WTC11 (cell line): ENCODE data around the gene ATG5.

Experiments used
- FOXP1 ChIP-seq: sonication (generic); formaldehyde crosslinking; IDR thresholded peaks from 2 replicates; pipeline ENCODE4 v1.8.0; 2022; ENCODE audit warnings: missing genetic modification reagents, mild to moderate bottlenecking, moderate library complexity, borderline replicate concordance
- JAZF1 ChIP-seq: fragments of 250-450 bp; sonication (Bioruptor Pico); IDR thresholded peaks from 2 replicates; pipeline ENCODE4 v1.9.0; 2021; ENCODE audit warnings: moderate library complexity, mild to moderate bottlenecking, inconsistent platforms
- JUN ChIP-seq: sonication (generic); formaldehyde crosslinking; IDR thresholded peaks from 2 replicates; pipeline ENCODE4 v1.8.0; 2023; ENCODE audit warnings: mild to moderate bottlenecking, missing genetic modification reagents
- NR2C2 ChIP-seq: sonication (generic); formaldehyde crosslinking; IDR thresholded peaks from 2 replicates; pipeline ENCODE4 v1.8.0; 2022; ENCODE audit warnings: mild to moderate bottlenecking, missing genetic modification reagents
- RELA ChIP-seq: sonication (generic); formaldehyde crosslinking; IDR thresholded peaks from 2 replicates; pipeline ENCODE4 v1.8.1; 2022; ENCODE audit warnings: missing genetic modification reagents, mild to moderate bottlenecking, borderline replicate concordance
- TF ChIP-seq, protein P1 (sequence below): sonication (generic); formaldehyde crosslinking; IDR thresholded peaks from 2 replicates; pipeline ENCODE4 v1.8.0; 2022; ENCODE audit warnings: mild to moderate bottlenecking, missing genetic modification reagents
- TF ChIP-seq, protein P2 (sequence below): fragments of 200-600 bp; IDR thresholded peaks from 2 replicates; pipeline ENCODE4 v1.8.0; 2022; ENCODE audit warnings: antibody characterized with exemption
- TF ChIP-seq, protein P3 (sequence below): sonication (generic); formaldehyde crosslinking; IDR thresholded peaks from 2 replicates; pipeline ENCODE4 v1.8.1; 2022; ENCODE audit warnings: low read depth, mild to moderate bottlenecking, moderate library complexity, missing genetic modification reagents, borderline replicate concordance
- TF ChIP-seq, protein P4 (sequence below): sonication (generic); formaldehyde crosslinking; IDR thresholded peaks from 2 replicates; pipeline ENCODE4 v1.8.0; 2022; ENCODE audit warnings: mild to moderate bottlenecking, missing genetic modification reagents
- TF ChIP-seq, protein P5 (sequence below): sonication (generic); formaldehyde crosslinking; IDR thresholded peaks from 2 replicates; pipeline ENCODE4 v1.8.1; 2023; ENCODE audit warnings: mild to moderate bottlenecking, missing genetic modification reagents, borderline replicate concordance
- TF ChIP-seq, protein P6 (sequence below): sonication (generic); formaldehyde crosslinking; IDR thresholded peaks from 2 replicates; pipeline ENCODE4 v1.8.1; 2022; ENCODE audit warnings: mild to moderate bottlenecking, missing genetic modification reagents, moderate library complexity, borderline replicate concordance

DNA sequence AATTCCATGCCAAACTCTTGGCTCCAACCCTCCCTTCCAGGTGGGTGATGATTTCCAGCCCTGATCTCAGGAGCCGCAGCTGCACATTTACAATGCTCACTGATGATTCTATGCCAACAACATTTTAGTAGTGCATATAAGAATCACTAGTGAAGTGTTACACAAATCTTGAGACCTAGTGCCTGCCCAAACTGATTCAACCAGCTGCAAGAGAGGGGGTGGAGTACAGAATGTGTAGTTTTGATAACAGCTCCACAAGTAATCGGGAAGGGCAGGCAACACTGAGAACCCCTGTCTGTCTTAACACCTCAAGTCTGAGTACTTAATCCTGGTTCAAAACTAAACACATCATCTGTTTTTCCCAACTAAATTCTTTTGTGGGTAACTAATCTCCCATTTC lies 147.8 kb downstream of the ATG5 start:
- TF ChIP-seq, protein P1, sequence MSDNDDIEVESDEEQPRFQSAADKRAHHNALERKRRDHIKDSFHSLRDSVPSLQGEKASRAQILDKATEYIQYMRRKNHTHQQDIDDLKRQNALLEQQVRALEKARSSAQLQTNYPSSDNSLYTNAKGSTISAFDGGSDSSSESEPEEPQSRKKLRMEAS = no peak
- TF ChIP-seq, protein P2, sequence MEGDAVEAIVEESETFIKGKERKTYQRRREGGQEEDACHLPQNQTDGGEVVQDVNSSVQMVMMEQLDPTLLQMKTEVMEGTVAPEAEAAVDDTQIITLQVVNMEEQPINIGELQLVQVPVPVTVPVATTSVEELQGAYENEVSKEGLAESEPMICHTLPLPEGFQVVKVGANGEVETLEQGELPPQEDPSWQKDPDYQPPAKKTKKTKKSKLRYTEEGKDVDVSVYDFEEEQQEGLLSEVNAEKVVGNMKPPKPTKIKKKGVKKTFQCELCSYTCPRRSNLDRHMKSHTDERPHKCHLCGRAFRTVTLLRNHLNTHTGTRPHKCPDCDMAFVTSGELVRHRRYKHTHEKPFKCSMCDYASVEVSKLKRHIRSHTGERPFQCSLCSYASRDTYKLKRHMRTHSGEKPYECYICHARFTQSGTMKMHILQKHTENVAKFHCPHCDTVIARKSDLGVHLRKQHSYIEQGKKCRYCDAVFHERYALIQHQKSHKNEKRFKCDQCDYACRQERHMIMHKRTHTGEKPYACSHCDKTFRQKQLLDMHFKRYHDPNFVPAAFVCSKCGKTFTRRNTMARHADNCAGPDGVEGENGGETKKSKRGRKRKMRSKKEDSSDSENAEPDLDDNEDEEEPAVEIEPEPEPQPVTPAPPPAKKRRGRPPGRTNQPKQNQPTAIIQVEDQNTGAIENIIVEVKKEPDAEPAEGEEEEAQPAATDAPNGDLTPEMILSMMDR = no peak
- TF ChIP-seq FOXP1 (CRISPR knock-in tag) (no peak), JAZF1 (CRISPR knock-in tag) (no peak), NR2C2 (CRISPR knock-in tag) (no peak), JUN (CRISPR knock-in tag) (no peak), RELA (CRISPR knock-in tag) (no peak)
- TF ChIP-seq, protein P3, sequence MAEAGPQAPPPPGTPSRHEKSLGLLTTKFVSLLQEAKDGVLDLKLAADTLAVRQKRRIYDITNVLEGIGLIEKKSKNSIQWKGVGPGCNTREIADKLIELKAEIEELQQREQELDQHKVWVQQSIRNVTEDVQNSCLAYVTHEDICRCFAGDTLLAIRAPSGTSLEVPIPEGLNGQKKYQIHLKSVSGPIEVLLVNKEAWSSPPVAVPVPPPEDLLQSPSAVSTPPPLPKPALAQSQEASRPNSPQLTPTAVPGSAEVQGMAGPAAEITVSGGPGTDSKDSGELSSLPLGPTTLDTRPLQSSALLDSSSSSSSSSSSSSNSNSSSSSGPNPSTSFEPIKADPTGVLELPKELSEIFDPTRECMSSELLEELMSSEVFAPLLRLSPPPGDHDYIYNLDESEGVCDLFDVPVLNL (CRISPR knock-in tag) = no peak
- TF ChIP-seq, protein P4, sequence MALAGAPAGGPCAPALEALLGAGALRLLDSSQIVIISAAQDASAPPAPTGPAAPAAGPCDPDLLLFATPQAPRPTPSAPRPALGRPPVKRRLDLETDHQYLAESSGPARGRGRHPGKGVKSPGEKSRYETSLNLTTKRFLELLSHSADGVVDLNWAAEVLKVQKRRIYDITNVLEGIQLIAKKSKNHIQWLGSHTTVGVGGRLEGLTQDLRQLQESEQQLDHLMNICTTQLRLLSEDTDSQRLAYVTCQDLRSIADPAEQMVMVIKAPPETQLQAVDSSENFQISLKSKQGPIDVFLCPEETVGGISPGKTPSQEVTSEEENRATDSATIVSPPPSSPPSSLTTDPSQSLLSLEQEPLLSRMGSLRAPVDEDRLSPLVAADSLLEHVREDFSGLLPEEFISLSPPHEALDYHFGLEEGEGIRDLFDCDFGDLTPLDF (CRISPR knock-in tag) = no peak
- TF ChIP-seq, protein P5, sequence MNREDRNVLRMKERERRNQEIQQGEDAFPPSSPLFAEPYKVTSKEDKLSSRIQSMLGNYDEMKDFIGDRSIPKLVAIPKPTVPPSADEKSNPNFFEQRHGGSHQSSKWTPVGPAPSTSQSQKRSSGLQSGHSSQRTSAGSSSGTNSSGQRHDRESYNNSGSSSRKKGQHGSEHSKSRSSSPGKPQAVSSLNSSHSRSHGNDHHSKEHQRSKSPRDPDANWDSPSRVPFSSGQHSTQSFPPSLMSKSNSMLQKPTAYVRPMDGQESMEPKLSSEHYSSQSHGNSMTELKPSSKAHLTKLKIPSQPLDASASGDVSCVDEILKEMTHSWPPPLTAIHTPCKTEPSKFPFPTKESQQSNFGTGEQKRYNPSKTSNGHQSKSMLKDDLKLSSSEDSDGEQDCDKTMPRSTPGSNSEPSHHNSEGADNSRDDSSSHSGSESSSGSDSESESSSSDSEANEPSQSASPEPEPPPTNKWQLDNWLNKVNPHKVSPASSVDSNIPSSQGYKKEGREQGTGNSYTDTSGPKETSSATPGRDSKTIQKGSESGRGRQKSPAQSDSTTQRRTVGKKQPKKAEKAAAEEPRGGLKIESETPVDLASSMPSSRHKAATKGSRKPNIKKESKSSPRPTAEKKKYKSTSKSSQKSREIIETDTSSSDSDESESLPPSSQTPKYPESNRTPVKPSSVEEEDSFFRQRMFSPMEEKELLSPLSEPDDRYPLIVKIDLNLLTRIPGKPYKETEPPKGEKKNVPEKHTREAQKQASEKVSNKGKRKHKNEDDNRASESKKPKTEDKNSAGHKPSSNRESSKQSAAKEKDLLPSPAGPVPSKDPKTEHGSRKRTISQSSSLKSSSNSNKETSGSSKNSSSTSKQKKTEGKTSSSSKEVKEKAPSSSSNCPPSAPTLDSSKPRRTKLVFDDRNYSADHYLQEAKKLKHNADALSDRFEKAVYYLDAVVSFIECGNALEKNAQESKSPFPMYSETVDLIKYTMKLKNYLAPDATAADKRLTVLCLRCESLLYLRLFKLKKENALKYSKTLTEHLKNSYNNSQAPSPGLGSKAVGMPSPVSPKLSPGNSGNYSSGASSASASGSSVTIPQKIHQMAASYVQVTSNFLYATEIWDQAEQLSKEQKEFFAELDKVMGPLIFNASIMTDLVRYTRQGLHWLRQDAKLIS (CRISPR knock-in tag) = no peak
- TF ChIP-seq, protein P6, sequence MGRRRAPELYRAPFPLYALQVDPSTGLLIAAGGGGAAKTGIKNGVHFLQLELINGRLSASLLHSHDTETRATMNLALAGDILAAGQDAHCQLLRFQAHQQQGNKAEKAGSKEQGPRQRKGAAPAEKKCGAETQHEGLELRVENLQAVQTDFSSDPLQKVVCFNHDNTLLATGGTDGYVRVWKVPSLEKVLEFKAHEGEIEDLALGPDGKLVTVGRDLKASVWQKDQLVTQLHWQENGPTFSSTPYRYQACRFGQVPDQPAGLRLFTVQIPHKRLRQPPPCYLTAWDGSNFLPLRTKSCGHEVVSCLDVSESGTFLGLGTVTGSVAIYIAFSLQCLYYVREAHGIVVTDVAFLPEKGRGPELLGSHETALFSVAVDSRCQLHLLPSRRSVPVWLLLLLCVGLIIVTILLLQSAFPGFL (CRISPR knock-in tag) = no peak
